OCI-M1 (cell line): ENCODE measurements around the gene UNC5B.

ENCODE experiments used
- DNase-seq: peaks from one replicate; lab custom pipeline; 2025; lab: John Stamatoyannopoulos, UW

Gene UNC5B

GRCh38 chr10:71212318-71213126 lies at the start of gene UNC5B:
TSS of gene UNC5B (plus strand) at chr10:71212570. CDS start at chr10:71212986, 416 bp downstream.
- DNase-seq, result peak; percentile 95

- no peak for DNase-seq
Measured at GRCh38 chr10:71173466-71173865, 38.9 kb upstream of the UNC5B start.

GRCh38 chr10:71176661-71177060 lies 35.7 kb upstream of the UNC5B start:
- DNase-seq, result no peak

GRCh38 chr10:71177651-71178199 lies 34.6 kb upstream of the UNC5B start:
- no peak for DNase-seq

GRCh38 chr10:71178880-71179279 lies 33.5 kb upstream of the UNC5B start:
- no peak for DNase-seq

- DNase-seq, result no peak
Measured at GRCh38 chr10:71179382-71179781, 33.0 kb upstream of the UNC5B start.

GRCh38 chr10:71184421-71184820 lies 27.9 kb upstream of the UNC5B start:
- DNase-seq, result no peak

GRCh38 chr10:71185209-71185608 lies 27.2 kb upstream of the UNC5B start:
- DNase-seq, result no peak

GRCh38 chr10:71187197-71187596 lies 25.2 kb upstream of the UNC5B start:
- no peak for DNase-seq

- no peak for DNase-seq
Measured at GRCh38 chr10:71187600-71187999, 24.8 kb upstream of the UNC5B start.

GRCh38 chr10:71188201-71188600 lies 24.2 kb upstream of the UNC5B start:
- no peak for DNase-seq

- DNase-seq, result no peak
Measured at GRCh38 chr10:71191019-71191418, 21.4 kb upstream of the UNC5B start.

- no peak for DNase-seq
Measured at GRCh38 chr10:71191551-71192076, 20.8 kb upstream of the UNC5B start.

GRCh38 chr10:71193516-71193915 lies 18.9 kb upstream of the UNC5B start:
- no peak for DNase-seq

GRCh38 chr10:71197955-71198354 lies 14.4 kb upstream of the UNC5B start:
- no peak for DNase-seq

GRCh38 chr10:71201849-71202248 lies 10.5 kb upstream of the UNC5B start:
- DNase-seq, result peak; percentile 79

GRCh38 chr10:71202314-71202713 lies 10.1 kb upstream of the UNC5B start:
- no peak for DNase-seq

- no peak for DNase-seq
Measured at GRCh38 chr10:71203124-71203523, 9.2 kb upstream of the UNC5B start.

- DNase-seq, result no peak
Measured at GRCh38 chr10:71203716-71204115, 8.7 kb upstream of the UNC5B start.

- no peak for DNase-seq
Measured at GRCh38 chr10:71204746-71205145, 7.6 kb upstream of the UNC5B start.

GRCh38 chr10:71205468-71205867 lies 6.9 kb upstream of the UNC5B start:
- peak; percentile 45 for DNase-seq

- DNase-seq, result no peak
Measured at GRCh38 chr10:71206911-71207310, 5.5 kb upstream of the UNC5B start.

GRCh38 chr10:71207578-71207977 lies 4.8 kb upstream of the UNC5B start:
- no peak for DNase-seq

GRCh38 chr10:71209352-71209715 lies 3.0 kb upstream of the UNC5B start:
- DNase-seq, result no peak
